Bronchial epithelial cell (primary cell): ENCODE data around the gene SIVA1. TPM values are rescaled to one million over a fixed set of nuclear protein-coding genes. Genes with fewer than 3 reads are reported as not detected.

Experiments
- DNase-seq: peaks from one replicate; pipeline ENCODE4 v3.0.0-alpha.2; 2010; ENCODE audit warnings: low read depth
- FAIRE-seq: peaks from 2 replicates; lab custom pipeline; 2011; peaks lifted over from hg19 to GRCh38; lab: Jason Lieb, UNC
- H3K27me3 ChIP-seq: 2 replicates; pipeline ENCODE4 v1.5.1; 2011; ENCODE audit warnings: low read length; ENCODE audit not compliant: control insufficient read depth, insufficient read depth
- H3K36me3 ChIP-seq: 2 replicates; pipeline ENCODE4 v1.5.1; 2011; ENCODE audit warnings: low read length; ENCODE audit not compliant: control insufficient read depth, insufficient read depth
- H3K4me3 ChIP-seq: 2 replicates; pipeline ENCODE4 v1.5.1; 2011; ENCODE audit warnings: mild to moderate bottlenecking, low read depth, low read length, control low read depth
- CTCF ChIP-seq: IDR thresholded peaks from 2 replicates; pipeline ENCODE4 v1.5.1; 2011; ENCODE audit warnings: mild to moderate bottlenecking, moderate library complexity, low read length, control low read depth, inconsistent platforms; ENCODE audit not compliant: insufficient read depth, severe bottlenecking
- total RNA-seq: library from RNA; depleted of rRNA; stranded (reverse); fragments of >200 nt; gene quantifications from 2 replicates; pipeline ENCODE4 v1.2.1, GENCODE V29; 2014

The SIVA1 gene
- total RNA-seq, 1 donor from 2014 or later = 85.0 TPM

GRCh38 chr14:104781271-104782077 lies 28.5 kb downstream of the SIVA1 start:
- TF ChIP-seq CTCF = no peak
- H3K36me3 ChIP-seq = peaks cover 26% of the 10 kb centered on the region

GRCh38 chr14:104782086-104782807 lies 29.3 kb downstream of the SIVA1 start:
- FAIRE-seq (no peak), DNase-seq (no peak)
- no peaks in the 10 kb centered on the region for H3K27me3 ChIP-seq
- H3K36me3 ChIP-seq = peaks cover 23% of the 10 kb centered on the region
- H3K4me3 ChIP-seq = no peak overlapping the region
- no peak for TF ChIP-seq CTCF

More at GRCh38 chr14:104781271-104782077, 28.5 kb downstream of the SIVA1 start:
- no peak for DNase-seq
- Histone ChIP-seq H3K27me3 (no peaks in the 10 kb centered on the region), H3K4me3 (no peak overlapping the region)
- FAIRE-seq = no peak

DNA sequence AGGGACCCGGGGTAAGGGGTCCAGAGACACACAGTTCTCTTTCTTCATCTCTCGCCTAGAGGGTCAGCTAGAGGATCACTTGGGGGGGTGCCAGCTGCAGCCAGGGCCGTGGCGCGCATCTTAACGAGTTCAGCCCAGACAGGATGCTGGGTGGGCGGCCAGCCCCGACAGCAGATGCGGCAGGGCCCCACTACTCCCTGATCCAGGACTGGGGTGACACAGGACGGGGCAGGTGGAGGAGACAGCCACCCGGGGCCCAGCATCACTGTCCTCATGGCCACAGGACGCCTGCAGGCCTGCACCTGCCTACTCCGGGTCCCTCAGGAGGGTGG lies 29.8 kb downstream of the SIVA1 start:
- H3K36me3 ChIP-seq = peaks cover 22% of the 10 kb centered on the region
- no peak overlapping the region for H3K4me3 ChIP-seq
- FAIRE-seq = no peak

DNA sequence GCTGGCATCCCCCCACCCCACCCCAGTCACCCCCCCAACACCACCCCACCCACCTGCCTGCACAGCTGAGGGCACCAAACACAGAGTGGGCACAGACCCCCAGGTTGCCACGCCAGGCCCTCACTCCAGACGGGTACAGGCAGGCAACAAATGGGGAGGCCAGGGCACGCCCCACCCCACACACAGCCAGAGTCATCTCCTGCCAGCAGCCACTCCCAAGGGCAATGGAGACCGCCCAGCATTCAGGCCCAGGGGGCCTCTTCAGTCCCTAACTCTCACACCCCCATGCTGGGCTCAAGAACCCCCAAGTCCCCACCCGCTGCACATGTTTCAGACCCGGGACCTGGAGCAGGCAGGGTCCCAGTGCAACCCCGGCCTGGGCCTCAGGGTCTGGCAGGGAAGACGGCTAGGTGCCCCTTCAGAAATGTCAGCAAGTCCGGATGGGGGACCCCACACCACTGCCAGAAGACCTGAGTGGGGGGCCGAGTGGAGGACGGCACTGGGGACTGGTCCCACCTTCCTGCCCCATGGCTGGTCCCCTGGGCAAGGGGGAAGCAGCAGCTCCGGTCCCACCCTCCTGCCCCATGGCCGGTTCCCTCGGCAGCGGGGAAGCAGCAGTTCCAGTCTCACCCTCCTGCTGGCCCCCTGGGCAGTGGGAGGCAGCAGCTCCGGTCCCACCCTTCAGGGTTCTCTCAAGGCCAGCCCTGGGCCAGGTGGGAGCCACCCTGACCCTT lies 30.7 kb downstream of the SIVA1 start:
- DNase-seq (no peak), FAIRE-seq (no peak)
- Histone ChIP-seq H3K36me3 (peaks cover 21% of the 10 kb centered on the region), H3K4me3 (no peak overlapping the region), H3K27me3 (no peaks in the 10 kb centered on the region)
- no peak for TF ChIP-seq CTCF

More for the DNA sequence above, 29.8 kb downstream of the SIVA1 start:
- DNase-seq = no peak
- H3K27me3 ChIP-seq = no peaks in the 10 kb centered on the region
- TF ChIP-seq CTCF = no peak

- no peaks in the 10 kb centered on the region for H3K27me3 ChIP-seq
- no peak overlapping the region for H3K4me3 ChIP-seq
- FAIRE-seq (no peak), DNase-seq (no peak)
- no peak for TF ChIP-seq CTCF
- peaks cover 18% of the 10 kb centered on the region for H3K36me3 ChIP-seq
Measured at GRCh38 chr14:104784218-104784568, 31.2 kb downstream of the SIVA1 start.
